HG03378 (cell line): ENCODE data around the gene ADIRF.
"Not testable (repeated sequence)": the region's sequence is repeated elsewhere in the genome, so short reads cannot be mapped to it uniquely, and the experiment has no call there.

Source experiments
- ATAC-seq: cut with Tn5 transposase; IDR thresholded peaks from one replicate; pipeline ENCODE4 v1.9.1; 2021; ENCODE audit warnings: mild to moderate bottlenecking, moderate library complexity; ENCODE audit not compliant: unreplicated experiment

ADIRF gene

DNA sequence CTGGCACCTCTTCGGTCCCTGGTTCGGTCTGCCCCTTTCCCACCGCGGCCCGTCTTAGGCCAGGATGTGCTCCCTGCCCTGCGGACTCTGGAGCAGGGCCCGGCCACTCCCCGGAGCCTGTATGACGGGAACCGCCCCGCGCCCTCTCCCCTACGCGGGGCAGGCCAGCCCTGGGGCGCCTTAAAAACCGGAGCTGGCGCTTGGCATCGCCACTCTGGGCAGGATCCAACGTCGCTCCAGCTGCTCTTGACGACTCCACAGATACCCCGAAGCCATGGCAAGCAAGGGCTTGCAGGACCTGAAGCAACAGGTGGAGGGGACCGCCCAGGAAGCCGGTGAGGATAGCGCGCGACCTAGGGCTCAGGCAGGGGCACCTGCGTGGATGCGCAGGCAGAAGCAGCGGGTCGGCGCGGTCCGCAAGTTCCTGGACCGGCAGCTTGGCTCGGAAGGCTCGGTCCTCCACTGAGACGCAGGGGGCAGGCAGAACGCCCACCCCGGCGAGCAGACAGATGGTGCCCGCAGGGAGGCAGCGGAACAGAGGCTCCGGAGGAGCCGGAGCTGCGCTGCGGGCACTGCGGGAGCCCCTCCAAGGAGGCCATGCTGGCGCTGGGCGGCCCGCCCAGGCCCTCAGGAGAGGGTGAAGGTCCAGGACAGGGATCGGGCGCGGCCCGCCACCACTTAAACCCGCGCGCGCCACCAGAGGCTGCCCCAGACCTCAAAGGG is at the start of gene ADIRF:
ADIRF (plus strand) TSS at position 212 of the 723 bp plus-strand sequence; CDS start at position 275, 63 bp downstream.
- no peak for ATAC-seq

GRCh38 chr10:86922553-86922961 is 45.7 kb upstream of the ADIRF start:
- no peak for ATAC-seq

GRCh38 chr10:86929468-86930380 is 38.6 kb upstream of the ADIRF start:
- ATAC-seq, result no peak

DNA sequence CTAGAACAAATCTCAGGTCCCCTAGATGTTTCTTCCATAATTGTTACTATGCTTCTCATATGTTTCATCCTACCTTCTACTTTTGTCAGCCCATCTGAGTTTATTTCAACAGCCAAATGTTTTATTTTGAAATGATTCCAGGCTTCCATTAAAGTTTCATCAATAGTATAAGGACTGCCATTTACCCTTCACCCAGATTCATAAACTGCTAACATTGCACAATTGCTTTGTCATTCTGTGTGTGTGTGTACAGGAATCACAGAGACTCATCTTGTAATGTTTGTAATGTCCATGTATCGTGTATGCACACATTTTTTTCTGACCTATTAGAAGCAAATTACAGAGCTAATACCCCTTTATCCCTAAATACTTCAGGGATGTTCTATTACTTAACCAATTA is 36.4 kb upstream of the ADIRF start:
- no peak for ATAC-seq

- ATAC-seq, result no peak
Observed at GRCh38 chr10:86932674-86933073, 35.6 kb upstream of the ADIRF start.

DNA sequence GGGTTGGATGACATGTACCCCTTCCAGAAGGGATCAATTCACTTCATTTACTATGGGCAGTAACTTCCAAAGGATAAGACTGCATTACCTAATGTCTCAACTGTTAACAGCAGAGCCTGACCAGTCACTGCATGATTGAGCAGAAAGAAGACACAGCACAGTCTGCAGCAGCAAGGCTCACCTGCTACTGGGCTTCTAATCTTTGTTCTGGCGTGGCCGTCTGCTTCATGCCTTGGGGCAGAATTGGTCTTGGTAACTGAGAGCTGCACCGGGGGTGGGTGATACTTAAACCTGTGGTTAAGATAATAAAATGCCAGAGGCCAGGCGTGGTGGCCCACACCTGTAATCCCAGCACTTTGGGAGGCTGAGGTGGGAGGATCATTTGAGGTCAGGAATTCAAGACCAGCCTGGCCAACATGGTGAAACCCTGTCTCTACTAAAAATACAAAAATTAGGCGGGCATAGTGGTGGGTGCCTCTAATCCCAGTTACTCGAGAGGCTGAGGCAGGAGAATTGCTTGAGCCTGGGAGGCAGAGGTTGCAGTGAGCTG is 34.0 kb upstream of the ADIRF start:
- ATAC-seq, result not testable (repeated sequence)

- ATAC-seq, result no peak
Observed at GRCh38 chr10:86936661-86937501, 31.4 kb upstream of the ADIRF start.

- no peak for ATAC-seq
Observed at GRCh38 chr10:86937502-86938154, 30.7 kb upstream of the ADIRF start.

DNA sequence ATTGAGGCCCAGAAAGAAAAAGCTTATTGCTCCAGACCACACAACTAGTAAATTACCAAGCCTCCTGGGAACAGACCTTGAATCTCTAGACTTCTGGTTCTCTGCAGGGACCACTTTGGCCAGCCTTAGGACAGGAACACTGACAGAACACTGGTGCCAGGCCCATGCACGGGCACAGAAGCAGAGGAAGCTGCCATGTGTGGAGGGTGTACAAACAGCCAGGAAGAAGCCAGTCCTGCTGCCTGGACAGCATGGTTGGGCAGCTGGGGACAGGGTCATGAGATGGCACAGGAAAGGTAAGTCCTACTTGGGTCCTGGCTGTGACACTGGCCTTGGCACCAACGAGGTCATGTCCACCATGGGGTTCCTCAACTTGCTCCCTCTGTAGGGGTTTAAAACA is 30.0 kb upstream of the ADIRF start:
- no peak for ATAC-seq

GRCh38 chr10:86940076-86940475 is 28.2 kb upstream of the ADIRF start:
- ATAC-seq, result not testable (repeated sequence)

DNA sequence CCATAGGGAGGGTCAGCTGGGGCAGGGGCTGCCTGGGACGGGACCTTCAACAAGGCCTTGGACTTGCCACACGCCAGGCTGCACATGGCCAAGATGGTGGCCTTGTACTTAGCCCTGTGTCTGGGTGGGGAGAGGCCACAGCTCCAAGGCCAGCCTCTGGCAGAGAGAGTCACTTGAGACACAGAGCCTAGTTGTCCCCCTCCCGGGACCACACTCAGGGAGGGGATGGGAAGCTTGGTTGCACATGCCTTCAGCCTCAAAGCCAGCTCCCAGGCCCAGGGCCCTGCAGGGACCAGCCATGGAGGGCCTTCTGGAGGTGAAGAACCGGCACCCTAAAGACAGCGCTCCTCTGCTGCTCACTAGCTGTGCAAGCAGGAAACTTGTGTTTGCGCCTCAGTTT is 27.6 kb upstream of the ADIRF start:
- no peak for ATAC-seq

DNA sequence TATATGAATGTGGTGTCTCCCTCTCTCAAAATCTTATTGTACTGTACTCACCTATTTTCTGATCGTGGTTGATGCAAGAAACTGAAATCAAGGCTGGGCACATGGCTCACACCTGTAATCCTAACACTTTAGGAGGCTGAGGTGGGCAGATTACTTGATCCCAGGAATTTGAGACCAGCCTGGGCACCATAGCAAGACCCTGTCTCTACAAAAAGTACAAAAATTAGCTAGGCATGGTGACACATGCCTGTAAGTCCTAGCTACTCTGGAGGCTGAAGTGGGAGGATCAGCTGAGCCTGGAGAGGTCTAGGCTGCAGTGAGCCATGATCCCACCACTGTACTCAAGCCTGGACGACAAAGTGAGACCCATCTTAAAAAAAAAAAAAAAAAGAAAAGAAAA is 26.9 kb upstream of the ADIRF start:
- ATAC-seq, result no peak

GRCh38 chr10:86941991-86942421 is 26.3 kb upstream of the ADIRF start:
- no peak for ATAC-seq

DNA sequence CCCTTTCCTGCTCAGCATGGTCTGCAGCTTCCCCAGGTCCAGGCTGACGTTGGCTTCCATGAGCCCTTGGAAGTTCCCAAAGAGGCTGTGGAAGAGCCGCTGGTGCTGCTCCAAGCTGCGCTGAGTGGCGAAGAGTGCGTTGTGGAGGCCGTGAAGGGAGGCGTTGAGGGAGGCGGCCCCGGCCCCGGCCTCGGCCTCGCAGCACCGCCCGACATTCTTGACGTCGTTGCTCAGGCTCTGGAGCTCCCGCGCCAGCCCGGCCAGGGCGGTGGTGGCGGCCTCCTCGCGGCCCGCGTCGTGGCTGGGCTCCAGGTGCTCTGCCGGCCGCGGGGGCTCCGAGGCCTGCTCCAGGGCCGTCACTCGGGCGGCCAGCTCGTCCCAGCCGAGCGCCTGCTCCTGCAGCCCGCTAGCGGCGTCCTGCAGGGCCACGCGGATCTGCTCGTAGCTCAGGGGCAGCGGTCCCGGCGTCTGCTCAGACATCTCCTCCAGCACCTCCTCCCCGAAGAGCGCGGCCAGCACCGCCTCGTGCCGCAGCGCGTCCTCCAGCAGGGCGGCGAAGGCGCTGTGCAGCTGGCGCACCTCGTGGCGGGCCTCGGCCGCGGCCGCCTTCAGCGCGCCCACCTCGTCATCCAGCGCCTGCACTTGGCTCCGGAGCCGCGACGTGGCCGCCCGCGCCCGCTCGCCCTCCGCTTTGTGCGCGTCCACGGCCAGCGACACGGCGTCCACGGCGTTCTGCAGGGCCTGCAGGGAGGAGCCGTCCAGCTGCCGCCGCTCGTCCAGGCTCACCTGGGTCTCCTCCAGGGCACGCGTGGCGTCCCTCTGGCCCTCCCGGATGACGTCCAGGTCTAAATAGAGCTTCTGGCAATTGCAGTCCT is 25.6 kb upstream of the ADIRF start:
- no peak for ATAC-seq

- no peak for ATAC-seq
Observed at GRCh38 chr10:86943316-86944030, 24.8 kb upstream of the ADIRF start.

DNA sequence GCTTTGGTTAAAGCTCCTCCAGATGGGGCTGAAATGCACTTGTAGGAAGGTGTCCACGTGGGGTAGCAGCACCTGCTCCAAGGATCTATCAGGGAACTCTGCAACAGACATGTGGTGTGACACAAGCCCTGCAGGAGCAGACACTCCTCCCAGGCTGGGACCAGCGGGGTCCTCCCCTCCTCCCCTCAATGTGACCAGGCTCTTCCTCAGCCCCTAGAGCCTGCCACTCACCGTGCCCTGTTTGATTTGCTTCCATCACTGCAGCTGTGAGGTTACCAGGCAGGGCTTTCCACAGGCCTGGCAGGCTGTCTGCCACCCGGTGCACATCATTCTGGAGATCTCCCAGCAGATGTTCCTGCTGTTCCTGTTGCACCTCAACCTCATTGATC is 24.3 kb upstream of the ADIRF start:
- no peak for ATAC-seq

- ATAC-seq, result no peak
Observed at GRCh38 chr10:86944471-86944870, 23.8 kb upstream of the ADIRF start.

DNA sequence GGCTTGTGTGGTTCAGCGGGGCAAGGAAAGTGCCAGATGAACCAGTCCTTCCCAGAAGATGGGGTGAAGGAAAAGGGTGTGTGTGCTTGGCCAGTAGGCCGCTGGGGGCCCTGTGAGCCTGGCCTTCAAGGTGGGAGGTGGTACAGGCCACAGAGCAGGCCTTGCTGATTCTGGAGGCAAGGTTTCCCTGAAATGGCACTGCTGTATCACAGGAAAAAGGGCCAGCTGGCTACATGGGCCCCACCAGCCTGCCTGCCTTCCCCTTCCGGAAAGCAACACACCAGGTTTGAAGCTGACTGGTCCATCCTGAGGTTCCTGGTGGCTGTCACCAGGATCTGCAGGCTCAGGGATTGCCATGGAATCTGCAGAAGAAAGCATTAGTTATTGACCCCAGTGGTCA is 23.4 kb upstream of the ADIRF start:
- no peak for ATAC-seq
